H1 (cell line): ENCODE data around the gene KRTAP4-5.

Experiments
- BCL11A ChIP-seq, 2 experiments: IDR thresholded peaks; one replicate each; pipeline ENCODE4 v1.6.1; 2011; ENCODE audit warnings: low read depth in 2 of 2, low read length in 2 of 2, mild to moderate bottlenecking in 2 of 2
- POLR2A ChIP-seq, 2 experiments: IDR thresholded peaks; 1 replicate in 1 of 2; 2 replicates in 1 of 2; pipeline ENCODE4 v1.6.1; 2011; ENCODE audit warnings: low read depth in 2 of 2, low read length in 2 of 2, mild to moderate bottlenecking in 2 of 2; ENCODE audit errors: control extremely low read depth in 1 of 2
- POLR2AphosphoS5 ChIP-seq: IDR thresholded peaks from 2 replicates; pipeline ENCODE4 v1.6.1; 2011; ENCODE audit warnings: low read depth, low read length

DNA sequence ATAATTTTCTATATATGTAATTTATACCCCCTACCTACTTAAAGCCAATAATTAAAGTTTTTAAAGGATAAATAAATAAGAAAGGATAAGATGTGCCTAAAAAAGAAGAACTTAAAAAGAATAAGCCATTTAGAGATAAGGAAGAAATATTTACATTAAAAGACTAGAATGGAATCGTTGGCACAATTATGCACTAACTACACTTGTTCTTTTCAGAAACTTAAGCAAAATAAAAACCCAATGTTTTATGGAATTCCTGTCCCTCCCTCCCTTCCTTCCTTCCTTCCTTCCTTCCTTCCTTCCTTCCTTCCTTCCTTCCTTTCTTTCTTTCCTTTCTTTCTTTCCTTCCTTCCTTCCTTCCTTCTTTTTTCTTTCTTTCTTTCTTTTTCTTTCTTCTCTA, 4.8 kb downstream of the KRTAP4-5 start:
- TF ChIP-seq BCL11A (IDR thresholded peaks at IDR 0.05; ENCODE audit: low read depth in 2 of 2, low read length in 2 of 2), result no peak
- no peak for TF ChIP-seq POLR2A (IDR thresholded peaks at IDR 0.05; ENCODE audit: control extremely low read depth in 1 of 2, low read depth in 2 of 2, low read length in 2 of 2)
- TF ChIP-seq POLR2AphosphoS5, result no peak
